ENCODE results near the gene MED25.

Gene MED25

DNA sequence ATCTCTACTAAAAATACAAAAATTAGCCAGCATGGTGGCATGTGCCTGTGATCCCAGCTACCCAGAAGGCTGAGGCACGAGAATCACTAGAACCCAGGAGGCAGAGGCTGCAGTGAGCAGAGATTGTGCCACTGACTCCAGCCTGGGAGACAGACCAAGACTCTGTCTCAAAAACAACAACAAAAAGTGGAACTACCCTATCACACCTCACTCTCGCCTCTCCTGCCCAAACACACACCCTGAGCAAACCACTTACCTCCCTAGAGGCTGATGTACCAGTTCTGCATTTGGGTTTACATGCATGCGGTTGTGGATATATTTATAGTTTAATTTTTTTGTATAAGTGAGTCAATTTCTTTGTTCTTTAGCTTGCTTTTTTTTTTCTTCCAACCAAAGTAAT, 25.2 kb downstream of the MED25 start:
- H3K36me3 Mint-ChIP-seq (ENCODE audit: low read depth): peaks cover 46% of the 10 kb centered on the region
- H3K27me3 Mint-ChIP-seq (ENCODE audit: low read depth, poor library complexity): no peaks in the 10 kb centered on the region
- peaks cover 7% of the 10 kb centered on the region for H3K4me1 Mint-ChIP-seq
- no peak for DNase-seq
- H3K27ac Mint-ChIP-seq: no peak overlapping the region
- TF ChIP-seq, protein P1, sequence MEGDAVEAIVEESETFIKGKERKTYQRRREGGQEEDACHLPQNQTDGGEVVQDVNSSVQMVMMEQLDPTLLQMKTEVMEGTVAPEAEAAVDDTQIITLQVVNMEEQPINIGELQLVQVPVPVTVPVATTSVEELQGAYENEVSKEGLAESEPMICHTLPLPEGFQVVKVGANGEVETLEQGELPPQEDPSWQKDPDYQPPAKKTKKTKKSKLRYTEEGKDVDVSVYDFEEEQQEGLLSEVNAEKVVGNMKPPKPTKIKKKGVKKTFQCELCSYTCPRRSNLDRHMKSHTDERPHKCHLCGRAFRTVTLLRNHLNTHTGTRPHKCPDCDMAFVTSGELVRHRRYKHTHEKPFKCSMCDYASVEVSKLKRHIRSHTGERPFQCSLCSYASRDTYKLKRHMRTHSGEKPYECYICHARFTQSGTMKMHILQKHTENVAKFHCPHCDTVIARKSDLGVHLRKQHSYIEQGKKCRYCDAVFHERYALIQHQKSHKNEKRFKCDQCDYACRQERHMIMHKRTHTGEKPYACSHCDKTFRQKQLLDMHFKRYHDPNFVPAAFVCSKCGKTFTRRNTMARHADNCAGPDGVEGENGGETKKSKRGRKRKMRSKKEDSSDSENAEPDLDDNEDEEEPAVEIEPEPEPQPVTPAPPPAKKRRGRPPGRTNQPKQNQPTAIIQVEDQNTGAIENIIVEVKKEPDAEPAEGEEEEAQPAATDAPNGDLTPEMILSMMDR (IDR thresholded peaks at IDR 0.05): no peak
- H3K4me3 Mint-ChIP-seq: no peak overlapping the region
- H3K9me3 Mint-ChIP-seq: peaks cover 7% of the 10 kb centered on the region

DNA sequence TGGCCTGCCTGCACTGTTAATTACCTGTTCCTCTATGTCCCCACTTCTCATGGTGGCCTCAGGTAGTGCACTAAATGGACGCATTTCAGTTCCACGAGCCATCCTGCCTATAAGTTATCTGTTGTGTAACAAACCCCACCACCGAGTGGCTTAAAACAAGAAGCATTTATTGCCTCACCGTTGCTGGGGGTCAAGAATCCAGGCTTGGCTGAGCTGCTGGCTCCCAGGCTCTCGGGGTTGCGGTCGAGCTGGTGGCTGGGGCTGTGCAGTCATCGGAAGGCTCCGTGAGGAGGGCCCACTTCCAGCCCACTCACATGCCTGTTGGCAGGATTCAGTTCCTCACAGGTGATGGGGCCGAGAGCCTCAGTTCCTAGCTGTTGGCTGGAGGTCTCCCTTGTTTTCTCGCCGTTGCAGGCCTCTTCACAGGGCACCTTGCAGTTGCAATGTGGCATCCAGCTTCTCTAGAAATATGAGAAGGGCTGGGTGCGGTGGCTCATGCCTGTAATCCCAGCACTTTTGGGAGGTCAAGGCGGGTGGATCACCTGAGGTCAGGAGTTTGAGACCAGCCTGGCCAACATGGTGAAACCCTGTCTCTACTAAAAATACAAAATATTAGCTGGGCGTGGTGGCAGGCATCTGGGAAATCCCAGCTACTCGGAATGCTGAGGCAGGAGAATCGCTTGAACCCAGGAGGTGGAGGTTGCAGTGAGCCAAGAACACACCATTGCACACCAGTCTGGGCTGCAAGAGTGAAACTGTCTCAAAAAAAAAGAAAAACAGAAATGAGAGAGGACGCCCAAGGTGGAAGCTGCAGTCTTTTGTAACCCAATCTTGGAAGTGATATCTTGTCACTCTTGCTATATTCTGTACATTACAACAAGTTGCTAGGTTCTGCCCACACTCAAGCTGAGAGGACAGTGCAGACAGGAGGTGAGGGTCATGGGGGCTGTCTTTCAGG, 26.3 kb downstream of the MED25 start:
- Mint-ChIP-seq H3K27ac (no peak overlapping the region), H3K9me3 (peaks cover 18% of the 10 kb centered on the region), H3K36me3 (ENCODE audit: low read depth) (peaks cover 46% of the 10 kb centered on the region), H3K4me1 (peaks cover 7% of the 10 kb centered on the region), H3K27me3 (ENCODE audit: low read depth, poor library complexity) (no peaks in the 10 kb centered on the region), H3K4me3 (no peak overlapping the region)
- no peak for DNase-seq
- TF ChIP-seq, protein P1 (IDR thresholded peaks at IDR 0.05): no peak

DNA sequence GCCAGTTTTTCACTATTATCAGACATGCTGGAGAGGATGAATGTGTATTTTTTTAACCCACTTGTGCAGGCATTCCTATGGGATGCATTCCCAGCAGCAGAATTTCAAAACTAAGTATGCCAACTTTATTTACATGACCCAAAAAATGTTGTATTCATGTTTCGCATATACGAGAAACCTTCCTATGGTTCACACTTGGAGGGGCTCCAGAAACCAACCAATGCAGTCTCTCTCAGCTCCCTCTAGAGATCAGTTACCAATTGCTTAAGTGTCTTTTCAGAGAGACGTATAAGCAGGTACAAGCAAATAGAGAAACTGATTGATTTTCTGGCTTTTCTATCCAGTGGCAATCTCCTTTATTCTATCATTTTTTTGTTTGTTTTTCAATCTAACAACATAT, 27.3 kb downstream of the MED25 start:
- no peak overlapping the region for H3K27ac Mint-ChIP-seq
- H3K4me1 Mint-ChIP-seq: peaks cover 12% of the 10 kb centered on the region
- H3K9me3 Mint-ChIP-seq: peaks cover 26% of the 10 kb centered on the region
- H3K27me3 Mint-ChIP-seq (ENCODE audit: low read depth, poor library complexity): peaks cover 2% of the 10 kb centered on the region
- H3K36me3 Mint-ChIP-seq (ENCODE audit: low read depth): peaks cover 45% of the 10 kb centered on the region
- no peak overlapping the region for H3K4me3 Mint-ChIP-seq
- no peak for DNase-seq
- TF ChIP-seq, protein P1 (IDR thresholded peaks at IDR 0.05): no peak

DNA sequence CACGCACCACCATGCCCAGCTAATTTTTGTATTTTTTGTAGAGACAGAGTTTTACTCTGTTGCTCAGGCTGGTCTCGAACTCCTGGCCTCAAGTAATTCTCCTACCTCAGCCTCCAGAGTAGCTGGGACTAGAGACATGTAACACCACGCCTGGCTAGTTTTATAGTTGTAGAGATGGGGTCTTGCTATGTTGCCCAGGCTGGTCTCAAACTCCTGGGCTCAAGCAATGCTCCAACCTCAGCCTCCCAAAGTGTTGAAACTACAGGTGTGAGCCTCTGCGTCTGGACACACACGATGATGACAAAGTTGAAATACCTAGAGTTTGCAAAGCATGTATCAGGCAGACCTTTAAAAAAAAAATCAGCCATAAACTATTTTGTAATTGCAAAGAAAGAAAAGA, 28.3 kb downstream of the MED25 start:
- peaks cover 2% of the 10 kb centered on the region for H3K27me3 Mint-ChIP-seq (ENCODE audit: low read depth, poor library complexity)
- DNase-seq: no peak
- TF ChIP-seq, protein P1 (IDR thresholded peaks at IDR 0.05): no peak
- H3K9me3 Mint-ChIP-seq: peaks cover 26% of the 10 kb centered on the region
- peaks cover 7% of the 10 kb centered on the region for H3K4me1 Mint-ChIP-seq
- peaks cover 39% of the 10 kb centered on the region for H3K36me3 Mint-ChIP-seq (ENCODE audit: low read depth)
- H3K27ac Mint-ChIP-seq: no peak overlapping the region
- H3K4me3 Mint-ChIP-seq: no peak overlapping the region

DNA sequence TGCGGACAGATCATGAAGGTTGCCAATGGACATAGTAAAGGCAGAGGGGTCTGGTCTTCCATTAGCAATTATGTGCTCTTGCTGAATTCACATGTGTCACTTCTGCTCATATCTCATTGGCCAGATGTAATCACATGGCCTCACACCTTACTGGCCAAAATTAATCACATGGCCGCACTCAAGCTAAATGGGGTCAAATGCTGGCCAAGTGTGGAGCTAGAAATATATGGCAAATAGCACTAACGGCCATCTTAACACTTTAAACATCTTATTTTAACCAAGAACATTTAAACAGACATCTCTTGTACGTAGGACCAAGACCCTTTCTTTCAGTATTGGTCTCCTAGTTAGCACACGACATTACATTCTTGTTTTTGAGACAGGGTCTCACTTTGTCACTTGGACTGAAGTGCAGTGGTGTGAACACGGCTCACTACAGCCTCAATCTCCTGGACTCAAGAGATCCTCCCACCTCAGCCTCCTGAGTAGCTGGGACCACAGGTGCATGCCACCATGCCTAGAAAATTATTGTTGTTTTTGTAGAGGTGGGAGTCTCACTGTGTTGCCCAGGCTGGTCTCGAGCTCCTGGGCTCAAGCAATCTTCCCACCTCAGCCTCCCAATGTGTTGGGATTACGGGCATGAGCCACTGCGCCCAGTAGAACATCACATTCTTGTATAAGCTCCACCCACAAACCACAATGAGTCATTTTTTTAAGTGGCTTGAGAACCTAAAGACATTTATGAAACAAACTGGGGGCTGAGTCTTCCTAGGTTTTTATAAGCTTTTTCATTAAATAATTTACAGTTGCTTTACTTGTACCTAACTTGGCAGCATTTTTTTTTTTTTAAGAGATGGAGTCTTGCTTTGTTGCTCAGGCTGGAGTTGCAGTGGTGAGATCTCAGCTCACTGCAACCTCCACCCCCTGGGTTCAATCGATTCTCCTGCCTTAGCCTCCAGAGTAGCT, 29.9 kb downstream of the MED25 start:
- Mint-ChIP-seq H3K27ac (no peak overlapping the region), H3K9me3 (peaks cover 26% of the 10 kb centered on the region), H3K27me3 (ENCODE audit: low read depth, poor library complexity) (peaks cover 2% of the 10 kb centered on the region), H3K4me1 (peaks cover 19% of the 10 kb centered on the region), H3K4me3 (no peak overlapping the region), H3K36me3 (ENCODE audit: low read depth) (peaks cover 47% of the 10 kb centered on the region)
- TF ChIP-seq, protein P1 (IDR thresholded peaks at IDR 0.05): no peak
- no peak for DNase-seq

Measured in nephron progenitor cell (in vitro differentiated cells).